HG03565 (cell line): ENCODE results near the gene CDKN2C.
"Not testable (repeated sequence)": the region's sequence is repeated elsewhere in the genome, so short reads cannot be mapped to it uniquely, and the experiment has no call there.

Experiments used
- ATAC-seq: cut with Tn5 transposase; IDR thresholded peaks from one replicate; pipeline ENCODE4 v1.9.1; 2021; ENCODE audit warnings: mild to moderate bottlenecking, moderate library complexity; ENCODE audit not compliant: unreplicated experiment

The CDKN2C gene

DNA sequence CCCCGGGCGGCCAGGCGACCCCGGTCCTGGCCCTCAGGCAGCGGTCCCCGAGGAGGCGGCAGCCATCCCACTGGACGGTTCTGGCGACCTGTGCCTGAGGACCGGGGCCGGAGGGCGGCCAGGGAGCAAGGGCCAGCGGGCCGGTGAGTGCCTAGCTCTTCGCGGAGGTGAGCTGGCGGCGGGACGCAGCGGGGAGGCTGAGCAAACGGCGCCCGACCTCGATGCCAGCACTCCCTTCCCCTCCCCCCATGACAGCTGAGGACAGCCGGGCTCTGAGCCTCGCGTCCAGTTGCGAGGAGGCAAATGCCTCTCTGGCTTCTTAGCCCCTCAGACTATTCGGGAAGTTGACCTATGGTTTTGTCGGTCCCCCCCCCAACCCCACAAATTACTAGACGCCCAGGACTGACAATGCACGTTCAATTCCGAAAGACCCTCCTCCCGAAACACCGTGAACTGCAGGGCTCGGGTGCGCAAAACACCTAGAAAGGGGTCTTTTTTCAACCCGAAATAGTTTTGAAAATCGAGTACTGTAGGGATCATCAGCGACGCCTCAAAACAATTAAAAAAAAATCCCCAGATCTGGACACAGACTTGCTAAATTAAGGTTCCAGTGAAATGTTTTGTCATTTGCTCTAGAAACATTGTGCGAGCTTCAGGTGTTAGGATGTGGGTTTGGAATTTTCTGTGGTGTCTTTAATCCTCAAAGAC, 8.3 kb downstream of the CDKN2C start:
- no peak for ATAC-seq

GRCh38 chr1:50978852-50979781, 9.1 kb downstream of the CDKN2C start:
- no peak for ATAC-seq

GRCh38 chr1:50979937-50980336, 9.9 kb downstream of the CDKN2C start:
- ATAC-seq: no peak

DNA sequence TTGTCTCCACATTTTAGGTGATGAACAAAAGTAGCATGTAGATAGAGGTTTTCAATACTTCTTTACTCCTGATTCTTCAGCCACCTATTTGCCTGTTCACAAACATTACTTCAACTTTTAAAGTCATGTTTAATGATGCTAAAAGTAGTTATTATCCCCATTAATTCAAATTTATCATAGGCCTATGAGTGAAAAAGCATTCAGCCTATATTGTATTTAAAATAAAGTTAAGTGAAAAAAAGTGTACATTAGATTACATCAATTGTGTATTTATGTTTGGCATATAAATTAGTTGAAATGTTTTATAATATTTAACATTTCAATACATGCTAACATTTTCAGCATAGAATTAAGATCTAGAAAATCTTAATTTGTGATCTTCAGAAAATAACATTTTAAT, 10.5 kb downstream of the CDKN2C start:
- ATAC-seq: no peak

GRCh38 chr1:50981741-50982140, 11.7 kb downstream of the CDKN2C start:
- no peak for ATAC-seq

GRCh38 chr1:50982611-50983010, 12.6 kb downstream of the CDKN2C start:
- no peak for ATAC-seq

GRCh38 chr1:50983219-50983802, 13.3 kb downstream of the CDKN2C start:
- ATAC-seq: no peak

DNA sequence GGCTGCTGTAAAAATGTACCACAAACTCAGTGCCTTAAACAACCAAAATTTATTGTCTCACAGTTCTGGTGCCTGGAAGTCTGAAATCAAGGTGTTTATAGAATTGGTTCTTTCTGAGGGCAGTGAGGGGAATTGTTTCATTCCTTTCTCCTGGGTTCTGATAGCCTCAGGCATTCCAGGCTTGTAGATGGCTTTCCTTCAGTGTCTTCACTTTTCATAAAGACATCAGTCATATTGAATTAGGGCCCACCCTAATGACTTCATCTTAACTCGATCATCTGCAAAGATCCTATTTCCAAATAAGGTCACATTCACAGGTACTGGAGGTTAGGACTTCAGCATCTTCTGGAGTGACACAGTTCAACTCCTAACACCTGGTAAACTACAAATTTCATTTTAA, 15.0 kb downstream of the CDKN2C start:
- ATAC-seq: no peak

DNA sequence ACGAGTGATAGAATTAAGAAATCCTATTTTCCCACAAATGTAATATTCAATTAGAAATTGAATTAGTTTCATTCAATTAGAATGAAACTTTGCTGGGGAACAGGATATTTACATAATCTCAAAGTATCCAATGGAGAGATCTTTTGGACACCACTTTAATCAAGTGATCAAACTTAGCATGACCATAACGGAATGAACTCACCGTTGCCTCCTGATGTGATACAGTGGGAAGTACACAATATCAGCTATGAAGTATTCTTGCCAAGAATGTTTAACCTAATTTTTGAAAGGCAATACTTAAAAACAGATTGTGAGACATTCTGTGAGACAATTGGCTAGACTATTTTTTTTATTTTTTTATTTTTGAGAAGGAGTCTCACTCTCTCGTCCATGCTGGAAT, 16.6 kb downstream of the CDKN2C start:
- no peak for ATAC-seq

DNA sequence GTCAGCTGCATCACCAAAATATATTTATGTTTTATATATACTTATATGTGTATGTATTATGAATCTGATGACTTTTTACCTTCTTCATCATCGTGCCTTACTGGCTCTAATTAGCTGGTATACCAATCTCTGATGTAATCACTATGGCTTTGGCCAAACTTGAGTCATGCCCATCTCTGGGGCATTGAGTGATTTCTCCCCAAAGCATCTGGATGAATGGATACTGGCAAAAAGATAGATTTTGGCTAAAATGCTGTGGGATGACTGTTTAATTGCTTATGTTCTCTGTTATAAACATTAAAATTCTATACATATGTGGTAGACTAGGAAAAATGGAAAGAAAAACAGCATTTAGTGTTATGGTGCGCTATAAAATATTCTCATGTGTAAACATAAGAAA, 19.6 kb downstream of the CDKN2C start:
- no peak for ATAC-seq

GRCh38 chr1:50992532-50993318, 22.7 kb downstream of the CDKN2C start:
- ATAC-seq: no peak

- no peak for ATAC-seq
Observed at GRCh38 chr1:50993645-50994044, 23.6 kb downstream of the CDKN2C start.

GRCh38 chr1:50994997-50995396, 25.0 kb downstream of the CDKN2C start:
- no peak for ATAC-seq

- ATAC-seq: no peak
Observed at GRCh38 chr1:50995651-50996050, 25.6 kb downstream of the CDKN2C start.

DNA sequence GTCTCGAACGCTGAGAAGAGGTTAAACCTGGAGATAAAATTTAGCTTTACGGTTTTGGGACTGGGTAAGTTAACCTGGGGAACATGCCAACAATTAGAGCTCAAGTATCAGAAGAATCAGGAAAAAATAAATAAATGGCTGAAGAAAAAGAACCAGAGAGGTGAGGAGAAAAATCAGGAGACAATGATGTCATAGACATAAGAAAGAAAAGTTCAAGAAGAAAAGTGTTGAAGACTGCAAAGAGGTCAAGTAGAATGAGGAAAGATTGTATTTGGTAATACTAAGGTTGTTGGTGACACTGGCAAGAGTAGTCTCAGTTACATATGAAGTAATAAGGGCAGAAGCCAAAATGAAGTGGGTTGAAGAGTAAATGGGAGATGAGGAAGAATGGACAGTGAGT, 26.0 kb downstream of the CDKN2C start:
- no peak for ATAC-seq

GRCh38 chr1:50999375-50999774, 29.3 kb downstream of the CDKN2C start:
- not testable (repeated sequence) for ATAC-seq

DNA sequence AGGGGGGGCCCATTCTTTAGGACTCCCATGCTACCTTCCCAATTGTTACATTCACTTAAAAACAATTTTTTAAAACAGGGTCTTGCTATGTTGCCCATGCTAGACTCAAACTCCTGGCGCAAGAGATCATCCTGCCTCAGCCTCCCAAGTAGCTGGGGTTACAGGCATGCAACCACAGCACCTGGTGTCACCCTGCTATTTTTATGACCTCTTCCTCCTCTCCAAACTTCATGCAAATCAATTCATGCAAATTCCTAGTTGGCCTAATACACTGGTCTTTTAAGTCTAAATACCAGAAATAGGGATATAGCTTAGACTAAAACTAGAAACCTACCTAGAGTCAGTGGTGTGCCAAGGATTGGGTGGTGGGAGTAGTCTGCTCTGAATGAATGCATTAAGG, 30.1 kb downstream of the CDKN2C start:
- ATAC-seq: peak; percentile 57

- peak; percentile 35 for ATAC-seq
Observed at GRCh38 chr1:51000651-51001050, 30.6 kb downstream of the CDKN2C start.

DNA sequence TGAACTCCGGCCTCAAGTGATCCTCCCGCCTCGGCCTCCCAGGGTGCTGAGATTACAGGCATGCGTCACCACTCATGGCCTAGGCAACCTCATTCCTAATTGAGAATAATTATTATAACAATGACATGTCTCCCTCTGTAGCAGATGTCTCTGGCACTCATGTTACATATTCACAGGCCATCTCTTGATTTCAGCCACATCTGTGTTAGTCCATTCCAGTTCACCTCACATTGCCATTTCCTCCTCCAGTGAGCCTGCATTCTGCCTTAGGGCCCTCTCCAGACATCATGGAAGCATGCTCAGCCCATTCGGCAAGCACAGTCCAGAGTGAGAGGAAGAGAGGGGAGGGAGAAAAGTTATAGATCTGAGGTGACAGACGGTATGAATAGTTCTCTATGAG, 32.5 kb downstream of the CDKN2C start:
- ATAC-seq: no peak

DNA sequence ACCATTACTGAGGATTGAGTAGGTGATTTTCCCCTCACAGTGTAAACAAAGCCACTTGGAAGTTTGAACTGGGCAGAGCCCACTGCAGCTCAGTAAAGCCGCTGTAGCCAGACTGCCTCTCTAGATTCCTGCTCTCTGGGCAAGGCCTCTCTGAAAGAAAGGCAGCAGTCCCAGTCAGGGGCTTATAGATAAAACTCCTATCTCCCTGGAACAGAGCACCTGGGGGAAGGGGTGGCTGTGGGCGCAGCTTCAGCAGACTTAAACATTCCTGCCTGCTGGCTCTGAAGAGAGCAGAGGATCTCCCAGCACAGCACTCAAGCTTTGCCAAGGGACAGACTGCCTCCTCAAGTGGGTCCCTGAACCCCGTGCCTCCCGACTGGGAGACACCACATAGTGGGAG, 35.5 kb downstream of the CDKN2C start:
- not testable (repeated sequence) for ATAC-seq

DNA sequence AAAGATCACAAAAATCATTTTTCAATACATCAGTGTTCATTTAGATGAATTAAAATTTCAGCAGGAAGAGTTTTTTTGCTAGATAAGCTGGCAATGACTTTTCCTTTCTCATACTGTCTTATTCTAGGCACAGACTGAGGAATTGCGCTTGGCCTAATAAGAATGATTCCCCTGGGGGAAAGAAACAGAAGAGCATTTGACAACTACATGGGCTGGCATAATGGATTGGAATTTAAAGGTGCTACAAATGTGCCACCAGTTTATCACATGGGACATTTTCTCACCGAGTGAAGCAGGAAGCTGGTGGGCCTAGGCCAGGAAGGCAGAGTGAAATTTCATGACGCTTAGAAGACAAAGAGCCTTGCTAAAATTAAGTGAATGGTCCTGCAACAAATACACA, 39.3 kb downstream of the CDKN2C start:
- no peak for ATAC-seq
